ENCODE measurements around the gene ANKRD66.

DNA sequence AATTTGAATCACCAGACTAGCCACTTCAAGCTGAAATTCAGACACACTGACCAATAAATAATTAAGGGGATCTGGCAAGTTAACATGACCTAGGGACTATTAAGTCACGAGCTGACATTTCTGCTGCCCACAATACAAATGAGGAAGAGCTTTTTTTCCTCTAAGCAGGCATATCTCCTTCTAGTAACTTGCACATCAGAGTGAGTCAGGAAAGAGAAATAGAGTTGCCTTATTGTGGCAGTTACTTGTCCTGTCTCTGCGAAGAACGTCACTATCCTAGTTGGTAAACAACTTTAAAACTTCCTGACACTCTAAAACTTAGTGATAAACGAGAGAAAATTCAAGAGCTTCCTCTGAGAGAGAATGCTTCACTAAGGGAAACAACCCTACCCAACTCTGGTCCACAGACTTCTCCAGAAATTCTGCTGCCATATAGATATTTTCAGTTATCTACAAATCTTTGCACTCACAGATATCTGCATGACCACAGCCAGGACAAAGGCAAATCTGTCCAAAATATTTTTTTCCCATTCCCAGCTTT lies 15.7 kb upstream of the ANKRD66 start:
- TF ChIP-seq, protein P1, sequence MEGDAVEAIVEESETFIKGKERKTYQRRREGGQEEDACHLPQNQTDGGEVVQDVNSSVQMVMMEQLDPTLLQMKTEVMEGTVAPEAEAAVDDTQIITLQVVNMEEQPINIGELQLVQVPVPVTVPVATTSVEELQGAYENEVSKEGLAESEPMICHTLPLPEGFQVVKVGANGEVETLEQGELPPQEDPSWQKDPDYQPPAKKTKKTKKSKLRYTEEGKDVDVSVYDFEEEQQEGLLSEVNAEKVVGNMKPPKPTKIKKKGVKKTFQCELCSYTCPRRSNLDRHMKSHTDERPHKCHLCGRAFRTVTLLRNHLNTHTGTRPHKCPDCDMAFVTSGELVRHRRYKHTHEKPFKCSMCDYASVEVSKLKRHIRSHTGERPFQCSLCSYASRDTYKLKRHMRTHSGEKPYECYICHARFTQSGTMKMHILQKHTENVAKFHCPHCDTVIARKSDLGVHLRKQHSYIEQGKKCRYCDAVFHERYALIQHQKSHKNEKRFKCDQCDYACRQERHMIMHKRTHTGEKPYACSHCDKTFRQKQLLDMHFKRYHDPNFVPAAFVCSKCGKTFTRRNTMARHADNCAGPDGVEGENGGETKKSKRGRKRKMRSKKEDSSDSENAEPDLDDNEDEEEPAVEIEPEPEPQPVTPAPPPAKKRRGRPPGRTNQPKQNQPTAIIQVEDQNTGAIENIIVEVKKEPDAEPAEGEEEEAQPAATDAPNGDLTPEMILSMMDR (IDR thresholded peaks at IDR 0.05; ENCODE audit: low read depth, low read length), result no peak
- TF ChIP-seq EZH2phosphoT487 (IDR thresholded peaks at IDR 0.05; ENCODE audit: low read depth), result no peak

Measured in OCI-LY3 (cell line).